A204.1 (cell line): Measurements from ENCODE around the gene CAMK1D.
"Not testable (repeated sequence)": the region's sequence is repeated elsewhere in the genome, so short reads cannot be mapped to it uniquely, and the experiment has no call there.

Experiments
- FAIRE-seq: peaks from 2 replicates; lab custom pipeline; 2012; peaks lifted over from hg19 to GRCh38; lab: Jason Lieb, UNC

Gene CAMK1D

DNA sequence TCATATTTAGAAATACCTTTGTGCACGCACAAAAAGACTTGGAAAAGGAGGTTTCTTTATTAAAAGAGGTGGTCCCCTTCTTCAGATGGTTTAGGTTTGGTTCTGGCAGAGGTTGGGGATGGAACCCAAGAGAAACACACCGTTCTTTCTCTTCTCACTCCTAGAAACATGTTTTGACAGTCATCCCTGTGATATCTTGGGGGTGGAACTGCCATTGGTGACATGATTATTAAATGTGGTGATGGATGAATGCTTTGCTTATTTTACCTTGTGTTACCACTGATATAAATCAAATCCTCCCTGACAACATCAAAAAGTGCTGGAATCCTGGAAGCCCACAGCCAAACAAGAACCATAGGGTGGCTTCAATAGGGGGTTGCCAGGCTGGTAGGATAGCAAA is 505.6 kb downstream of the CAMK1D start:
- FAIRE-seq: no peak

DNA sequence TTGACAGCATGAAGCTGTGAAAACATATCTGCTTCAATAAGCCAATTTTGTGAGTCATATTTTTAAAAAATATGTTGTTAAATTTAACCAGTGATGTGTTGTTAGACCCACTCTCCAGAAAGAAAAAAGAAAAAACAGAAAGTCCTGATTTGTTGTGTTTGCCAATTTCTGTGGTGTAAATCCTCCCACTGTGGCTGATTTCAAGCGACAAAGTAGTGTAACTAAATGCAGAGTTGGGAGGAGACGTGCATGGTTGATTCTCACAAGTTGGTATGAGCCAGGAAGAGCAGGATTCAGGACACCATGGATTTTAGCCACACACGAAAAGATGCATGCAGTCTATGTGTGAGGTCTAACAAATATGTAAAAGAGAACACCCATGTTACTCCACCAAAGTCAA is 513.1 kb downstream of the CAMK1D start:
- no peak for FAIRE-seq

DNA sequence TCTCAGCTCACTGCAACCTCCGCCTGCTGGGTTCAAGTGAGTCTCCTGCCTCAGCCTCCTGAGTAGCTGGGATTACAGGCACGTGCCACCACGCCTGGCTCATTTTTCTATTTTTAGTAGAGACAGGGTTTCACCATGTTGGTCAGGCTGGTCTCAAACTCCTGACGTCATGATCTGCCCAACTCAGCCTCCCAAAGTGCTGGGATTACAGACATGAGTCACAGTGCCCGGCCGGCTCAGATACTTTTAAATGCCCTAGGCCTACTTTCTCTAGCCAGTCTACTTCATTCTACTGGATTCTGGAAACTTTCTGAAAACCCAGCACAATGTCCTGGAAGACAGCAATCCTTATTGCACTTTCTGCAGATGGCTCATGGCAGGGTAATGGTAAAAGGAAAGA is 516.2 kb downstream of the CAMK1D start:
- FAIRE-seq: not testable (repeated sequence)

DNA sequence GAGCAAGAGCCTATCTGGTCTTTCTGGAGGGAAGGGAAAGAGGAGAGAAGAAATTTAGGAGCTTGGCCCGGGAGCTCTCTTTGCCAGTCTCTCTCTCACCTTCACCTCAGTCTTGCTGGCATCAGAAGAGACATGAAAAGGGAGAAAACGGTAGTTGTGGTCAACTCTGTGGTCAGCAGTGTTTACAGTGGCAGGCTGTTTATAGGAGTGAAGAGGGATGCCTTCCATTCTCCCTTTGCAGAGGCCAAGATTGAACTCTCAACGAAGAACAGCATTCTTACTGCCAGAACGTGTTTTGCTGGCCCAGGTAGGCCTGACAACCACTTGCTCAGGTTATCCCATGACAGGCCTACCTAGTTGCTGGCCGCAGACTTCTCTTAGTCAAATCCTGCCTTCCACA is 518.9 kb downstream of the CAMK1D start:
- FAIRE-seq: no peak

DNA sequence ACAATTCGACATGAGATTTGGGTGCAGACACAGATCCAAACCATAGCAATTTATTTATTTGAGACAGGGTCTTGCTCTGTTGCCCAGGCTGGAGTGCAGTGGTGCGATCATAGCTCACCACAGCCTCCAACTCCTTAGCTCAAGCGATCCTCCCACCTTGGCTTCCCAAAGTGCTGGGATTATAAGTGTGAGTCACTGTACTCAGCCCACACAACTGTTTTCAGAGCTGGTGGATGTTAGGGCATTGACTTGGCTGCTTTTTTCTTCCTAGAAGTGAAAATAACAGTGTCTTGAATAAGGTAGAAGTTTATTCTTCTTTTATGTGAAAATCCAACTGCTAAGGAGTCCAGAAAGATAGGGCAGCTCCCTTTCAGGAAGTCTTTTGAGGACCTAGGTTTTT is 520.1 kb downstream of the CAMK1D start:
- FAIRE-seq: no peak

DNA sequence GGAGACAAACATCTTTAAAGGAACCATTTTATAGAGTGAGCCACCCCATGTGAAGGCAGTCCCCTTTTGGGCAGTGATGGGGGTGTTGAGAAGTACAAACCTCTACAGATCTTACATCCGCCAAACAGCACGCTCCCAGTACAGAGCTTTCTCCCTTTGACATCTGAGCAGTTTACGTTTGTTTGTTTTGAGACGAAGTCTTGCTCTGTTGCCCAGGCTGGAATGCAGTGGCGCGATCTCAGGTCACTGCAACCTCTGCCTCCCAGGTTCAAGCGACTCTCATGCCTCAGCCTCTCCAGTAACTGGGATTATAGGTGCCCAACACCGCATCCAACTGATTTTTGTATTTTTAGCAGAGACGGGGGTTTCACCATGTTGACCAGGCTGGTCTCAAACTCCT is 523.2 kb downstream of the CAMK1D start:
- FAIRE-seq: no peak

DNA sequence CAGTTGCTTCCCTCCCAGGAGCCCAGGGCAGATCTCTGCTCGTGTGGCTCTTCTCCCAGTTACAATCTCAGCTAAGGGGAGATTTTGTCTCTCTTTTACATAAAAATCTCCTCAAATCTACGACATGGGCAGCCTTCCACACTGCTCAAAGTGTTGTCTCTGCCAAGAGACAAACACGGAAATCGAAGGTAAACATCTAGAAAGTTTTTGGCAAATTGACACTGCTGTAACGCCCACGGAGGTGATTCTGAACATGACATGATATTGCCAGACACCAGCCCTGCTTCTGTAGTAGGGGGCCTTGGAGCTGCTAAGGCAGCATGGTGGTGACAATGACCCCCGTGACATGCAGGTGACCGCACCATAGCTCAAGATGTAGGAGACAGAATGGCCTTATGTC is 523.8 kb downstream of the CAMK1D start:
- no peak for FAIRE-seq

DNA sequence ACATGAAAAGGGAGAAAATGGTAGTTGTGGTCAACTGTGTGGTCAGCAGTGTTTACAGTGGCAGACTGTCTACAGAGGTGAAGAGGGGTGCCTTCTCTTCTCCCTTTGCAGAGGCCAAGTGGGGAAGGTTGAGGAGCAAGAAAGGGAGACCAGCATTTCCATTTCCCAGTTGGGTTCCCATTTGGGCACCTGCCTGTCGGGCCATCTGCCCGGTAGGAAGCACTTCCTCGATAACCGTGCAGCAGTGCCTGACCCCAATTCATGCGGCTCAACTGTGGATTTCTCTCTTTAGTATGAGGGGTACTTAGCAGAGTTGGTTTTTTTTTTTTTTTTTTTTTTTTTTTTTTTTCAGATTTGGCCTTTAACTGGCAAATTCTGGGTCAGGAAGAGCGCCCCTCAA is 525.2 kb downstream of the CAMK1D start:
- FAIRE-seq: no peak

DNA sequence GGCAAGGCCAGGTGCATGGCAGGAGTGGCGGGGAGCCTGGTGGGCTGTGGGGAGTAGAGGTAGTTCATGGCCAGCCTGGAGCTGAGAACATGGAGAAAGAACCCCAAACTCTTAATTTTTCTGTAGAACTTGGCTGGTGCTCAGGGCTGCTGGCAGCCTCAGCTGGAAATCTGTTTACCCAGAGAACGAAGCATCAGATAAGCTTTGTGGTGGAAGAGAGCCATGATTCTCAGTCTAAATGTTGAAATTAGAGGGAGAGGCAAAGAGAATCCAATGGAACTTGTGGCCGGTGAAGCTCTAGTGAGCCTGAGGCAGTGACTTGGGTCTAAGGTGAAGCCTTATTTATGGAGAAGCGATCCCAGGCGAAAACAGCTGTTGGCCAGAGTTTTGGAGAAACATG is 525.8 kb downstream of the CAMK1D start:
- no peak for FAIRE-seq

DNA sequence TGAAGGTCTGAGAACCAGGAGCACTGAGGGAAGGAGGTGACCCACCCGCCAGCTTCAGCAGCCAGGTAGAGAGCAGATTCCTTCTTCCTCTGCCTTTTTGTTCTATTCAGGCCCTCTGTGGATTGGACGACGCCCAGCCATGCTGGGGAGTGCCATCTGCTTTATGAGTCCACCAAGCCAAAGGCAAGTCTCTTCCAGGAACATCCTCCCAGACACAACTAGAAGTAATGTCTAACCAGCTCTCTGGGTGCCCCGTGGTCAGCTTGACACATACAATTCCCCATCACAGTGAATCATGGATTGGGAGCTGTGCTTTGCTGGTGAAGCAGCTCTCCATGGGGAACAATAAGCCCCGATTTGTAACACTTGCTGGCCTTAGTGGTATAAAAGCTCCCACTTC is 526.9 kb downstream of the CAMK1D start:
- no peak for FAIRE-seq

DNA sequence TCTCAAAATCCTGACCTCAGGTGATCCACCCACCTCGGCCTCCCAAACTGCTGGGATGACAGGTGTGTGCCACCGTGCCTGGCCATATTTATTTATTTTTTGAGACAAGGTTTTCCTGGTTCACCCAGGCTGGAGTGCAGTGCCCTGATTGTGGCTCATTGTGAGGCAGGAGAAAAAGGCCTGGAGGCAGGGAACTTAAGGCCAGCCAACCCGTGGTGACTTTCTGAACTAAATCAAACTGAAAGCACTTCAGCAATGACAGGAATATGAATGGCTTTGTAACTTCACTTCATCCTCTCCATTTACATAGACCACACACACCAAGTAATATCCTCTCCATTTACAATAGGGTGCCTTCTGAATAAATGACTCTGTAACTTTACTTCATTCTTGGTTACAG is 527.8 kb downstream of the CAMK1D start:
- no peak for FAIRE-seq

DNA sequence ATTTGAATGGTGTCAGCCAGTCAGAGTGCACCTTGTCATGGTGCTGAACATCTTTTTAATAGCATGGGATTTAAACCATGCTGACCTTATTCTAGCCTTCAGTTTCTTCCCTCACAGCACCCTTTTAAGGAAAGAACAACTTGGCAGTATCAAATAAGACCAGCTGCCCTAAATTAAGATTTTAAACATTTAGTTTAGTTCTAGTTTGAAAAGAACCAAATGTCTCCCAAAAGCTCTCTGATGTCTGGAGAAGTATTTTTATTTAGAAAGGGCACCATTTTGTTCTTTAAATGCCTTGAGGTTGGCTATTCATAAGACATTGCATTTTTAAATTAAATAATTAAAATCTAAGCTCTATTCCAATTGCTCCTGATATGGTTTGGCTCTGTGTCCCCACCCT is 531.1 kb downstream of the CAMK1D start:
- no peak for FAIRE-seq

DNA sequence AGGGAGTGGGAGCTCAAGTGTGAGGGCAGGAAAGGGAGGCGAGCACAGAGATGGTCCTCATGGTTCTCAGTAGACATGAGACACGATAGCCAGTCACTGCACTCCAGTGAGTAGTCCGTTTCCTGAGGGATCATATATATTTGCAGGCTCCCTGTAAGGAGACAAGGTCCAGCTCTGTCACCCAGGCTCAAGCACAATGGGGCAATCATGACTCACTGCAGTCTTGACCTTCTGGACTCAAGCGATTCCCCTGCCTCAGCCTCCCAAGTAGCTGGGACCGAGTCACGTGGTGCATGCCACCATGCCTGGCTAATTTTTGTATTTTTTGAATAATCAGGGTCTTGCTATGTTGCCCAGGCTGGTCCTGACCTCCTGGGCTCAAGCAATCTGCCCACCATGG is 535.5 kb downstream of the CAMK1D start:
- no peak for FAIRE-seq
